Measurements from ENCODE around the gene GPRC6A.

DNA sequence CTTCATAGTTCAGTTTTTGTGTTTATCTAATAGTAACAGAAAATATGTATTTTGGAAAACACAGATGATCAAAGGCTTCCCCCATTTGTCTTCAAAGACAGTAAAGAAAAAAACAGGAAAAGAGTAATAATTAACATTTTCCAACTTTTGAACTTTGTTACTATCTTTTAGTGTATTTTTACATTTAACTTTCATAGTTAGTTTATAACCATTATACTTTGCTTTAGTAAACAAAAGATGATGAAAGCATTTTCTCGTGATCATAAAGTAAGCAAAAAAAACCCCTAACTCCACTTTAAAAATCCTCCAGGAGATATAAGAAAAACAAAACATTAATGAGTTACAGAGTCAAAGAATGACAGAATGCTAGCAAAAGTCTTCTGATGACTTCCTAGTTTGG lies 13.6 kb upstream of the GPRC6A start:
- no peak for TF ChIP-seq POLR2A (IDR thresholded peaks at IDR 0.05)
- TF ChIP-seq, protein P1, sequence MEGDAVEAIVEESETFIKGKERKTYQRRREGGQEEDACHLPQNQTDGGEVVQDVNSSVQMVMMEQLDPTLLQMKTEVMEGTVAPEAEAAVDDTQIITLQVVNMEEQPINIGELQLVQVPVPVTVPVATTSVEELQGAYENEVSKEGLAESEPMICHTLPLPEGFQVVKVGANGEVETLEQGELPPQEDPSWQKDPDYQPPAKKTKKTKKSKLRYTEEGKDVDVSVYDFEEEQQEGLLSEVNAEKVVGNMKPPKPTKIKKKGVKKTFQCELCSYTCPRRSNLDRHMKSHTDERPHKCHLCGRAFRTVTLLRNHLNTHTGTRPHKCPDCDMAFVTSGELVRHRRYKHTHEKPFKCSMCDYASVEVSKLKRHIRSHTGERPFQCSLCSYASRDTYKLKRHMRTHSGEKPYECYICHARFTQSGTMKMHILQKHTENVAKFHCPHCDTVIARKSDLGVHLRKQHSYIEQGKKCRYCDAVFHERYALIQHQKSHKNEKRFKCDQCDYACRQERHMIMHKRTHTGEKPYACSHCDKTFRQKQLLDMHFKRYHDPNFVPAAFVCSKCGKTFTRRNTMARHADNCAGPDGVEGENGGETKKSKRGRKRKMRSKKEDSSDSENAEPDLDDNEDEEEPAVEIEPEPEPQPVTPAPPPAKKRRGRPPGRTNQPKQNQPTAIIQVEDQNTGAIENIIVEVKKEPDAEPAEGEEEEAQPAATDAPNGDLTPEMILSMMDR (IDR thresholded peaks at IDR 0.05), result no peak
